HAP-1 (cell line): Measurements from ENCODE around the gene ZNF175.
"Not testable (repeated sequence)": the region's sequence is repeated elsewhere in the genome, so short reads cannot be mapped to it uniquely, and the experiment has no call there.

ENCODE experiments used
- DNase-seq, 2 experiments: peaks; one replicate each; pipeline ENCODE4 v3.0.0-alpha.2; 2016 to 2020; ENCODE audit warnings: low spot score in 2 of 2
- H3K27me3 ChIP-seq: fragments of 250-450 bp; sonication (Bioruptor Pico); 2 replicates; pipeline ENCODE4 v1.5.1; 2020; ENCODE audit warnings: low read depth, mild to moderate bottlenecking, moderate library complexity
- H3K36me3 ChIP-seq: fragments of 250-450 bp; sonication (Bioruptor Pico); replicated peaks from 2 replicates; pipeline ENCODE4 v1.5.1; 2020; ENCODE audit warnings: mild to moderate bottlenecking
- H3K4me1 ChIP-seq: fragments of 250-450 bp; sonication (Bioruptor Pico); 2 replicates; pipeline ENCODE4 v1.5.1; 2020; ENCODE audit warnings: mild to moderate bottlenecking
- H3K4me3 ChIP-seq: fragments of 250-450 bp; sonication (Bioruptor Pico); 2 replicates; pipeline ENCODE4 v1.5.1; 2020; ENCODE audit warnings: mild to moderate bottlenecking, moderate library complexity
- H3K9me3 ChIP-seq: fragments of 250-450 bp; sonication (Bioruptor Pico); 2 replicates; pipeline ENCODE4 v1.5.1; 2020; ENCODE audit warnings: mild to moderate bottlenecking, moderate library complexity
- in situ Hi-C: fragments of 300-500 bp; cut with MboI; formaldehyde crosslinking; loops from 3 replicates; pipeline ENCODE4 v1.14.3; 2020; ENCODE audit warnings: low sequenced_read_pairs, inconsistent platforms, mixed read lengths

Gene ZNF175

GRCh38 chr19:51610576-51610975 lies 39.5 kb downstream of the ZNF175 start:
- in situ Hi-C loops: no loop called here
- Histone ChIP-seq H3K4me3 (no peak overlapping the region), H3K36me3 (no peaks in the 10 kb centered on the region), H3K4me1 (no peaks in the 10 kb centered on the region), H3K9me3 (no peaks in the 10 kb centered on the region), H3K27me3 (no peaks in the 10 kb centered on the region)
- DNase-seq: no peak

- H3K4me1 ChIP-seq: no peaks in the 10 kb centered on the region
- in situ Hi-C loops: no loop called here
Measured at GRCh38 chr19:51614789-51615188, 43.7 kb downstream of the ZNF175 start.

GRCh38 chr19:51615991-51616390 lies 44.9 kb downstream of the ZNF175 start:
- Histone ChIP-seq H3K4me1 (no peaks in the 10 kb centered on the region), H3K4me3 (no peak overlapping the region), H3K36me3 (no peaks in the 10 kb centered on the region), H3K27me3 (no peaks in the 10 kb centered on the region), H3K9me3 (no peaks in the 10 kb centered on the region)
- DNase-seq: no peak
- in situ Hi-C loops: no loop called here

More at GRCh38 chr19:51614789-51615188, 43.7 kb downstream of the ZNF175 start:
- Histone ChIP-seq H3K9me3 (no peaks in the 10 kb centered on the region), H3K27me3 (no peaks in the 10 kb centered on the region), H3K36me3 (no peaks in the 10 kb centered on the region), H3K4me3 (no peak overlapping the region)
- no peak for DNase-seq

- Histone ChIP-seq H3K9me3 (no peaks in the 10 kb centered on the region), H3K4me3 (no peak overlapping the region), H3K27me3 (no peaks in the 10 kb centered on the region), H3K4me1 (no peaks in the 10 kb centered on the region), H3K36me3 (no peaks in the 10 kb centered on the region)
- in situ Hi-C loops: no loop called here
- no peak for DNase-seq
Measured at GRCh38 chr19:51621178-51621577, 50.1 kb downstream of the ZNF175 start.

GRCh38 chr19:51626675-51627074 lies 55.6 kb downstream of the ZNF175 start:
- Histone ChIP-seq H3K4me3 (no peak overlapping the region), H3K36me3 (no peaks in the 10 kb centered on the region), H3K27me3 (no peaks in the 10 kb centered on the region), H3K9me3 (no peaks in the 10 kb centered on the region), H3K4me1 (no peaks in the 10 kb centered on the region)
- in situ Hi-C loops: no loop called here
- DNase-seq: no peak

GRCh38 chr19:51627491-51628138 lies 56.5 kb downstream of the ZNF175 start:
- H3K27me3 ChIP-seq: no peaks in the 10 kb centered on the region
- in situ Hi-C loops: no loop called here

GRCh38 chr19:51628153-51628939 lies 57.3 kb downstream of the ZNF175 start:
- no peak for DNase-seq
- H3K9me3 ChIP-seq: no peaks in the 10 kb centered on the region

More at GRCh38 chr19:51627491-51628138, 56.5 kb downstream of the ZNF175 start:
- H3K4me3 ChIP-seq: no peak overlapping the region
- H3K4me1 ChIP-seq: no peaks in the 10 kb centered on the region
- H3K9me3 ChIP-seq: no peaks in the 10 kb centered on the region
- no peaks in the 10 kb centered on the region for H3K36me3 ChIP-seq
- no peak for DNase-seq

GRCh38 chr19:51630315-51630714 lies 59.2 kb downstream of the ZNF175 start, which contains the start of gene SIGLEC5:
Gene SIGLEC5, minus strand, starts transcription at chr19:51630401. Its CDS starts 66 bp downstream, at chr19:51630335.
- H3K27me3 ChIP-seq, H3K4me3 ChIP-seq, in situ Hi-C loops, H3K4me1 ChIP-seq, H3K36me3 ChIP-seq, H3K9me3 ChIP-seq, DNase-seq: not testable (repeated sequence)

More at GRCh38 chr19:51628153-51628939, 57.3 kb downstream of the ZNF175 start:
- Histone ChIP-seq H3K36me3 (no peaks in the 10 kb centered on the region), H3K4me3 (no peak overlapping the region), H3K4me1 (no peaks in the 10 kb centered on the region), H3K27me3 (no peaks in the 10 kb centered on the region)
- in situ Hi-C loops: no loop called here

- Histone ChIP-seq H3K36me3 (no peaks in the 10 kb centered on the region), H3K9me3 (no peaks in the 10 kb centered on the region), H3K4me3 (no peak overlapping the region), H3K27me3 (no peaks in the 10 kb centered on the region), H3K4me1 (no peaks in the 10 kb centered on the region)
- no peak for DNase-seq
- in situ Hi-C loops: no loop called here
Measured at GRCh38 chr19:51632126-51632525, 61.0 kb downstream of the ZNF175 start.

GRCh38 chr19:51637362-51637978 lies 66.4 kb downstream of the ZNF175 start:
- Histone ChIP-seq H3K27me3 (no peaks in the 10 kb centered on the region), H3K4me1 (no peaks in the 10 kb centered on the region), H3K9me3 (no peaks in the 10 kb centered on the region), H3K36me3 (no peaks in the 10 kb centered on the region), H3K4me3 (no peak overlapping the region)
- DNase-seq: no peak
- in situ Hi-C loops: no loop called here

GRCh38 chr19:51639916-51640315 lies 68.8 kb downstream of the ZNF175 start:
- in situ Hi-C loops: no loop called here
- no peaks in the 10 kb centered on the region for H3K27me3 ChIP-seq

GRCh38 chr19:51640386-51640785 lies 69.3 kb downstream of the ZNF175 start:
- DNase-seq: no peak
- H3K4me1 ChIP-seq: no peaks in the 10 kb centered on the region
- in situ Hi-C loops: no loop called here
- no peaks in the 10 kb centered on the region for H3K27me3 ChIP-seq
- H3K4me3 ChIP-seq: no peak overlapping the region
- H3K36me3 ChIP-seq: no peaks in the 10 kb centered on the region
- H3K9me3 ChIP-seq: no peaks in the 10 kb centered on the region

More at GRCh38 chr19:51639916-51640315, 68.8 kb downstream of the ZNF175 start:
- Histone ChIP-seq H3K4me1 (no peaks in the 10 kb centered on the region), H3K9me3 (no peaks in the 10 kb centered on the region), H3K4me3 (no peak overlapping the region), H3K36me3 (no peaks in the 10 kb centered on the region)
- no peak for DNase-seq

GRCh38 chr19:51641648-51642047 lies 70.6 kb downstream of the ZNF175 start:
- no peak for DNase-seq
- Histone ChIP-seq H3K9me3 (no peaks in the 10 kb centered on the region), H3K4me3 (no peak overlapping the region), H3K36me3 (no peaks in the 10 kb centered on the region), H3K27me3 (no peaks in the 10 kb centered on the region), H3K4me1 (no peaks in the 10 kb centered on the region)
- in situ Hi-C loops: no loop called here
